Thymus (tissue), 11 donors: Measurements from ENCODE around the gene DNAJC8. TPM values are rescaled to one million over a fixed set of nuclear protein-coding genes. Genes with fewer than 3 reads are reported as not detected.

Experiments used
- DNase-seq, 9 donors: peaks; one replicate each; pipeline ENCODE4 v3.0.0-alpha.2; 2013; ENCODE audit warnings: low spot score in 9 of 9, low read depth in 6 of 9, missing footprints in 1 of 9
- H3K27ac ChIP-seq, 2 donors: one replicate each; pipeline ENCODE4 v1.5.1; 2013; ENCODE audit warnings: control low read depth in 1 of 2, low read depth in 1 of 2, low read length in 1 of 2, mild to moderate bottlenecking in 1 of 2, moderate library complexity in 1 of 2
- H3K27me3 ChIP-seq, 2 donors: one replicate each; pipeline ENCODE4 v1.5.1; 2013; ENCODE audit warnings: low read length in 1 of 2; ENCODE audit not compliant: control insufficient read depth in 2 of 2, insufficient read depth in 1 of 2
- H3K36me3 ChIP-seq, 2 donors: one replicate each; pipeline ENCODE4 v1.5.1; 2013; ENCODE audit warnings: low read length in 1 of 2, mild to moderate bottlenecking in 1 of 2, moderate library complexity in 1 of 2; ENCODE audit not compliant: control insufficient read depth in 2 of 2, insufficient read depth in 2 of 2
- H3K4me1 ChIP-seq, 2 donors: one replicate each; pipeline ENCODE4 v1.5.1; 2013; ENCODE audit warnings: low read length in 2 of 2; ENCODE audit not compliant: control insufficient read depth in 2 of 2, insufficient read depth in 2 of 2
- H3K4me3 ChIP-seq, 2 donors: one replicate each; pipeline ENCODE4 v1.5.1; 2013; ENCODE audit warnings: low read length in 2 of 2, control low read depth in 1 of 2, mild to moderate bottlenecking in 1 of 2
- H3K9me3 ChIP-seq, 2 donors: one replicate each; pipeline ENCODE4 v1.5.1; 2013; ENCODE audit warnings: low read length in 1 of 2, mild to moderate bottlenecking in 1 of 2; ENCODE audit not compliant: control insufficient read depth in 2 of 2, insufficient read depth in 1 of 2
- WGBS: extraction: QIAGEN DNeasy Blood & Tissue Kit; methylation state at CpG from one replicate; pipeline ENCODE4 v1.1.7; 2013; 5-methylcytosine and 5-hydroxymethylcytosine counted together
- polyA plus RNA-seq: library from polyadenylated mRNA; stranded (reverse); fragments of 200-250 nt; gene quantifications from one replicate; pipeline ENCODE4 v1.2.3, GENCODE V29; 2013
- total RNA-seq: library from RNA; stranded (reverse); fragments of 120-200 nt; gene quantifications from one replicate; pipeline ENCODE4 v1.2.4, GENCODE V29; 2013
- donor health status: healthy.

Gene DNAJC8
- total and polyA plus RNA-seq, 2 donors: 104 to 146 TPM

DNA sequence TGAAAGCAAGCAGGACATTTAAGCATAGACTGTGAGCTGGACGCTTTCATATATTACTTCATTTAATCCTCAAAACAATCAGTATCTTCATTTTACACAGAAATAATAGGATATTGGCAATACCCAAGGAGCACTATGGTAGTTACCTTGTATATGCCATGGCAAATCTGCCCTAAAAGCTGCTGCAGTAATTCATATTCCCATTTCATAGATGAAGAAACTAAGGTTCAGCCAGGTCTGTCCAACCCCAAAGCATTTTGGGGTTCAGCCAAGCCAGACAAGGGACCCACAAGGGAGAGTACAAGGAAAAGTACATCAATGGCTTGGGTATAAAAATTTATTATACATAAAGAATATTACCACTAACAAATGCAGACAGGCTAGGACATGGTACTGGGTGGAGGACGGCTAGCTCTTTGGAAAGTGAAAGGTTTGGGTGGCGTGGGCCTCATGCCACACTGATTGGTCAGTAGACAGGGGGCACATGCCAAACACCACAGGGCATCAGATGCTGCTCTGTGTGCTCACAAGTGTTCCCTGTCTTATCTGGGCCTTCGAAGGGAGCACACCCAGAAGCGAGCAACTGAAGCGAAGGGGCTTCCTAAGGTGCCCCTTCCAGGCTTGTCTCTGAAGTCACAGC is 32.5 kb downstream of the DNAJC8 start:
- DNase-seq: no peak
- no peak overlapping the region for H3K27ac ChIP-seq
- WGBS: 96% methylated on average over 6 of the region's 6 CpGs
- no peak overlapping the region for H3K4me3 ChIP-seq
- H3K27me3 ChIP-seq: no peaks in the 10 kb centered on the region
- H3K4me1 ChIP-seq: peaks cover 0 to 11% of the 10 kb centered on the region in 2 donors
- peaks cover 60 to 65% of the 10 kb centered on the region in 2 donors for H3K36me3 ChIP-seq
- H3K9me3 ChIP-seq: no peaks in the 10 kb centered on the region

DNA sequence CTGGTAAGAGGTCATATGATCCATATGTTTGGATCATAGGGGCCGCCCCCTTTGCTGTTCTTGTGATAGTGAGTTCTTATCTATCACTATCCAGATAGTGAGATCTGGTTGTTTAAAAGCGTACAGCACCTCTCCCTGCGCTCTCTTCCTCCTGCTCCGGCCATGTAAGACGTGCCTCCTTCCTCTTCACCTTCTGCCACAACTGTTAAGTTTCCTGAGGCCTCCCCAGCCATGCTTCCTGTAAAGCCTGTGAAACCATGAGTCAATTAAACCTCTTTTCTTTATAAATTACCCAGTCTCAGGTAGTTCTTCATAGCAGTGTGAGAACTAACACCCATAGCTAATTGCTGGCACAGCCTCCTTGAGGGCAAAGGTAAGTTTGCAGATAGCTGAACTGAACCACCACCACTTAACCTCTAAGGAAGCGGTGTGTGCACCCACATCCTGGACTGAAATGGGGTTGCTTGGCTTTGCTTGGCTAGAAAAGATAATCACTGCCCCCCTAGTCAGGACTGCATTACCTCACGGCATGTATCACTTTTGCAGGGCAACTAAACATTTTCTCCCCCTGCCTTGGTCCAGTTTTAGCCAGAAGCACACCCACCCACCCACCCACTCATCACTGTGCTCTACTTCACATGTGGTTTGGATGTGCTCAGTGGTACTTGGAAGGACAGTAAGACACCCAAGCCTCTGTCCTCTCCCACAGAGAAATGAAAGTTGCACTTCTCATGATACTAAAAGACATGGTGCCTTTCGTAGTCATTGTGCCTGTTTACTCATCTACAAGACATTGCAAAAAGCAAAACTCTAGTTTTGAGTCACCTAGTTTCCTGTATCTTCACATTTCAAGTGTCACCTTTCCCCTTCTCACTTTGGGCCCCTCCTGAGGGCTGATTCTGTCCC is 33.2 kb downstream of the DNAJC8 start:
- Histone ChIP-seq H3K4me3 (no peak overlapping the region), H3K4me1 (peaks cover 0 to 11% of the 10 kb centered on the region in 2 donors), H3K9me3 (no peaks in the 10 kb centered on the region), H3K27me3 (no peaks in the 10 kb centered on the region), H3K27ac (peak overlapping the region in 1 of 2 donors; percentile 58), H3K36me3 (peaks cover 56 to 63% of the 10 kb centered on the region in 2 donors)
- 69% methylated on average over 8 of the region's 8 CpGs for WGBS
- DNase-seq: peak in 2 of 9 donors; percentile 30 to 60

DNA sequence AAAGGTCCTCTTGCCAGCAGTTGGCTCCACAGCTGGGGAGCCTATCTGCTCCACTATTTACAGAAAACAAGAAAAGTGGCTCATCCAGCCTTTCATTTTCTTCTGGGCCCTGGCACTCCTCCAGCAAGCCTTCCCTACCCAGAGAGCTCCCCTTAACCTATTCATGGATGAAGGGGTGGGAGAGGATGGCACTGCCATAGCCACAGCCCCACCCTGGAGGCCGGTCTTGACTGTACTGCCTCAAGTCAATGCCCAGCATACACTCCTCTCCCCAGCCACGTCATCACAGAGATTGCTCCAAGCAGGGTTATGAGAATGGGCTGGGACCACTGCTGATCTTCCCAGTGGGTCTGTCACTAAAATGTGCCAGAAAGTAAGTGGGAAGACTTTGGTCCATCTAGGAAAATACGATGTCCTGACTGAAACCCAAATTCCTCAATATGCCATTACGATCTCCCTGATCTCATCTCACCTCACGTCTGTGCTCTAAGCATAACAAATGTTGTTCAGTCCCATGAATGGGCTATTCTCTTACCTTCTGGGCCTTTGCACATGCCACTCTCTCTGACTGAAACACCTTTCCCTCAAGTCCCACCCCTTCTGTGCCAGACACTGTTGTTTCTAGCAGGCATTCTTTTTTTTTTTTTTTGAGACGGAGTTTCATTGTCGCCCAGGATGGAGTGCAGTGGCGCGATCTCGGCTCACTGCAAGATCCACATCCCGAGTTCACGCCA is 35.0 kb downstream of the DNAJC8 start:
- Histone ChIP-seq H3K4me3 (no peak overlapping the region), H3K4me1 (peaks cover 0 to 11% of the 10 kb centered on the region in 2 donors), H3K9me3 (no peaks in the 10 kb centered on the region), H3K27ac (no peak overlapping the region), H3K27me3 (no peaks in the 10 kb centered on the region), H3K36me3 (peaks cover 40 to 55% of the 10 kb centered on the region in 2 donors)
- no peak for DNase-seq
- WGBS: 98% methylated on average over 12 of the region's 12 CpGs

DNA sequence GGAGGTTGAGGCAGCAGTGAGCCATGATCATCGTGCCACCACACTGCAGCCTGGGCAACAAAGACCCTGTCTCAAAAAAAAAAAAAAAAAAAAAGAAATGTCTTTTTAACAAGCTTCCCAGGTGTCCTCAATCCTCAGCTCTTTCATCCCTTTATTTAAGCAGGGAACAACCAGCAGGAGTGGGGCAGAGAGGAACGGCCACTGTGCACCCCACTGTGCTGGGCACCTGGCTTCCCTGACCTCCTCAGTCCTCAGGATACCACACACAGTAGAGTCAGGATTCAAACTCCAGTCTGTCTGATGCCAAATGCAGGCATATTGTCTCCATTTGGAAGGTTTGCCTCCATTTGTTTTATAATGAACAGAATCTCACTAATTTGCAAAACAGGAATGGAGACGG is 36.5 kb downstream of the DNAJC8 start:
- H3K4me1 ChIP-seq: peaks cover 0 to 11% of the 10 kb centered on the region in 2 donors
- no peaks in the 10 kb centered on the region for H3K9me3 ChIP-seq
- no peak overlapping the region for H3K4me3 ChIP-seq
- no peaks in the 10 kb centered on the region for H3K27me3 ChIP-seq
- no peak overlapping the region for H3K27ac ChIP-seq
- 93% methylated on average over 3 of the region's 3 CpGs for WGBS
- peaks cover 31 to 45% of the 10 kb centered on the region in 2 donors for H3K36me3 ChIP-seq
- DNase-seq: no peak

DNA sequence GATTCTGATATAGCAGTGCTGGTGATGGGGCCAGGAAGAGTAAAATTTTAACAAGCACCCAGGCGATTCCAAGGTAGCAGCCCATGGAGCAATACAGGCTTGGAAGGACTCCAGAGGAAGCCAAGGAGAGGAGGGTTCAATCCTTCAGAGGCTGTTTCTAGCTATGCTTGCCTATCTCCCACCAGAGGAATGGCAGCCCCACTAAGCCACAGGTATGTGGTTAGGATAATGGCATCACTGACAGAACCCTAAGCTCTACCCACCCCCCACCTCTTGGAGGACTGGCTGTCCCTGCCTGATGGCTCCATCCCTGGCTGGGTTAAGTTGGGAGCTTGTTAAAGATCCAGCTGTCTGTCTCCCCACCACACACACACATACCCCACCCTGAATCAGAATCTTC is 37.0 kb downstream of the DNAJC8 start:
- Histone ChIP-seq H3K9me3 (no peaks in the 10 kb centered on the region), H3K36me3 (peaks cover 25 to 40% of the 10 kb centered on the region in 2 donors), H3K27me3 (no peaks in the 10 kb centered on the region), H3K27ac (no peak overlapping the region), H3K4me1 (peaks cover 0 to 11% of the 10 kb centered on the region in 2 donors), H3K4me3 (no peak overlapping the region)
- no peak for DNase-seq
- 98% methylated on average over 1 of the region's 1 CpG for WGBS

DNA sequence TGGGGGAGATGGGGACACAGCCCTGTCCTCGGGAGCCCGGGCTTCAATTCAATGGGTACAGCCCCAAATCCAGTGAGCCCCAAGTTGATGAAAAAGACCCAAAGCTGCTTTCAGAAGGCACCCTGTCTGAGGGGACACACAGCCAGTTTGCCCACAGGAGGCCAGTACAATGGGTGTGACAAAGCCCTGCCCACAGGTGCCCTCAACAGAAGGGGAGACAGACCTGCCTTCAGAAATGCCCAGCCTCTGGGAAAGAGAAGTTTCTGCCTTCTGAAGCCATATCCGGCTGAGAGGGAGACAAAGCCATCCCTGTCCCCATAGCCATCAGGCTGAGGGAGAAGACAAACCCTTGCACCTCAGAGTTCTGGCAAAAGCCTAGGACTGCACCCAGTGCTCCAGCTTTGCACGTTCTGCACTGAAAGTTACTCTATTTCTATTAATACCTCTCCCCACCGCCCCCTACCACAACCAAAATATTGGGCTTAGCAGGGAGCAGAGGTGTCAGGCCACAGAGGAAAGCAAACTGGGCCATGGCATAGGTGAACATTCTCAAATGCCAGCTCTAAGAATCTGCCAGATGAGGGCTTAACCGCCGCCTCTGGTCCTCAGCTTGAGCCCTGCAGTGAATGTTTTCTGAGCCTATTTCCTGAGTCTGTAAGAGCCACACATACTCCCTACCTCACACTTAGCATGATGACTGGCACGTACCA is 38.3 kb downstream of the DNAJC8 start:
- H3K4me1 ChIP-seq: peaks cover 0 to 11% of the 10 kb centered on the region in 2 donors
- H3K9me3 ChIP-seq: no peaks in the 10 kb centered on the region
- 97% methylated on average over 8 of the region's 8 CpGs for WGBS
- no peak overlapping the region for H3K27ac ChIP-seq
- H3K4me3 ChIP-seq: no peak overlapping the region
- DNase-seq: no peak
- H3K36me3 ChIP-seq: peaks cover 13 to 29% of the 10 kb centered on the region in 2 donors
- no peaks in the 10 kb centered on the region for H3K27me3 ChIP-seq

DNA sequence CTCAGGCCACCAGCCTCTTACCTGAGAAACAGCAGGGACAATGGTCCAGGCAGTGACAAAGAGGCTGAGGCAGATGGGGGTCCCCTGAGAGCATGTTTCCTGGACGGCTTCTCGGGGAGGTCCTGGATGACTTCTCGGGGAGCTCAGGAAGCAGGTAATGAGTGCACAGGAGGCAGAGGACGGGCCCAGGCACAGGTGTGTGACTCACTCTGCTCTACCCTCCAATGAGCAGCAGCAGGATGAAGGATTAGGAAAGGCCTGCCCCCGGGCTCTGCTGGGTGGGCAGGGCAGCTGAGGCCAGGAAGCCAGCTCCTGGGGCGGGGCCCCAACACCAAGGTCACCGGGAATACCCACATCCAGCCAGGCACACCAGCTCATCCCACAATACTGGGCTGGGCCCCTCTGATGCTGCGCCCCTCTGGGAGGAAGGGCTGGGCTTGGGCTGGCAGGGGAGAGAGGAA is 39.1 kb downstream of the DNAJC8 start:
- DNase-seq: no peak
- H3K4me3 ChIP-seq: no peak overlapping the region

DNA sequence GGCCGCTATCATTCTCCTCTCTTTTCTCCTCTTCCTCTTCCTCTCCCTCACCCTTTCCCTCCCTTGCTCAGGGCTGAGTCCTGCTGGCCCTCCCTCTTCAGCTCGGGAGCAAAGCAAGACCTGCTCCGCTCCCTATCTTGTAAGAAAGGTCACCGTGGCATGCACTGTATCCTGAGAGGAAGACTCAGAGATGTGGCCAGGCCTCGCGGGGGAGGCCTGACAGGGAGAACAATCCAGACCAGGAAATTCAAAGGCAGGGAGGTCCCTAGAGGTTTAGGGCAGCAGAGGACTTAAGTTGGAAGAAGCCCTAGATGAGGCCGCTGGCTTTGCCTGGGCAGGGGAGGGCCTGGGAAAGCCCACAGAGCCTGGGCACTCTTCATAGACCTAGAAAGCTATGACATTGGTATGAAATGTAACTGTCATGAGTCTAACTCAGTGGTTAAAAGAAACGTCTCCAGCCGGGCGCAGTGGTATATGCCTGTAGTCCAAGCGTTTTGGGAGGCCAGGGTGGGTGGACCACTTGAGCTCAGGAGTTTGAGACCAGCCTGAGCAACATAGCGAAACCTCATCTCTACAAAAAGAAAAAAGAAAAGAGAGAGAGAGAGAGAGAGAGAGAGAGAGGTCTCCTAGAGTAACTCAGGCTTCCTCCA is 41.7 kb downstream of the DNAJC8 start:
- H3K4me3 ChIP-seq: no peak overlapping the region
- 96% methylated on average over 12 of the region's 12 CpGs for WGBS

More for the DNA sequence above, 39.1 kb downstream of the DNAJC8 start:
- H3K4me1 ChIP-seq: peaks cover 0 to 11% of the 10 kb centered on the region in 2 donors
- no peaks in the 10 kb centered on the region for H3K9me3 ChIP-seq
- WGBS: 94% methylated on average over 8 of the region's 8 CpGs
- no peak overlapping the region for H3K27ac ChIP-seq
- no peaks in the 10 kb centered on the region for H3K27me3 ChIP-seq
- H3K36me3 ChIP-seq: peaks cover 7 to 21% of the 10 kb centered on the region in 2 donors

More for the DNA sequence above, 41.7 kb downstream of the DNAJC8 start:
- H3K27me3 ChIP-seq: no peaks in the 10 kb centered on the region
- H3K4me1 ChIP-seq: no peaks in the 10 kb centered on the region
- H3K9me3 ChIP-seq: no peaks in the 10 kb centered on the region
- peaks cover 0 to 8% of the 10 kb centered on the region in 2 donors for H3K36me3 ChIP-seq
- no peak for DNase-seq
- no peak overlapping the region for H3K27ac ChIP-seq
